ENCODE measurements around the gene HTR2C.

GRCh38 chrX:114619874-114620273 is 36.0 kb downstream of the HTR2C start:
- TF ChIP-seq SUZ12 (IDR thresholded peaks at IDR 0.05; ENCODE audit: extremely low read depth, insufficient read depth, insufficient read length) (no peak), ZNF274 (IDR thresholded peaks at IDR 0.05; ENCODE audit: low read depth, low read length) (no peak)
